SK-N-SH treated with all-trans-retinoic acid at 6 μM for 48 hours (cell line): ENCODE data around the gene EML6.

Experiments used
- CSDC2 ChIP-seq: fragments of 250-450 bp; sonication (Bioruptor Pico); IDR thresholded peaks from 2 replicates; pipeline ENCODE4 v1.5.0; 2020; ENCODE audit warnings: mild to moderate bottlenecking, moderate library complexity
- ESRRG ChIP-seq: fragments of 250-450 bp; sonication (Bioruptor Pico); IDR thresholded peaks from 2 replicates; pipeline ENCODE4 v1.6.1; 2021; ENCODE audit warnings: mild to moderate bottlenecking
- ISL1 ChIP-seq: fragments of 250-450 bp; sonication (Bioruptor Pico); IDR thresholded peaks from 2 replicates; pipeline ENCODE4 v2.1.2; 2022; ENCODE audit warnings: mild to moderate bottlenecking, moderate library complexity
- OSR1 ChIP-seq: fragments of 250-450 bp; sonication (Bioruptor Pico); IDR thresholded peaks from 2 replicates; pipeline ENCODE4 v1.8.0; 2022; ENCODE audit warnings: moderate library complexity, mild to moderate bottlenecking, inconsistent platforms
- RARB ChIP-seq: fragments of 250-450 bp; sonication (Bioruptor Pico); IDR thresholded peaks from 2 replicates; pipeline ENCODE4 v1.8.0; 2021; ENCODE audit warnings: mild to moderate bottlenecking, moderate library complexity
- ZC3H10 ChIP-seq: fragments of 250-450 bp; sonication (Bioruptor Pico); IDR thresholded peaks from 2 replicates; pipeline ENCODE4 v1.5.1; 2021; ENCODE audit warnings: mild to moderate bottlenecking, moderate library complexity
- ZFP30 ChIP-seq: fragments of 450-650 bp; formaldehyde crosslinking; IDR thresholded peaks from 2 replicates; pipeline ENCODE4 v1.5.0; 2022; ENCODE audit warnings: mild to moderate bottlenecking, moderate library complexity
- ZNF565 ChIP-seq: fragments of 450-650 bp; formaldehyde crosslinking; conservative IDR thresholded peaks from 2 replicates; pipeline ENCODE4 v1.5.0; 2020; ENCODE audit warnings: low read depth, mild to moderate bottlenecking, moderate library complexity
- TF ChIP-seq, protein P1 (sequence below): fragments of 250-450 bp; sonication (Bioruptor Pico); IDR thresholded peaks from 2 replicates; pipeline ENCODE4 v1.8.0; 2021; ENCODE audit warnings: low read depth, mild to moderate bottlenecking, moderate library complexity, borderline replicate concordance
- TF ChIP-seq, protein P2 (sequence below): fragments of 250-450 bp; sonication (Bioruptor Pico); IDR thresholded peaks from 2 replicates; pipeline ENCODE4 v1.8.0; 2020; ENCODE audit warnings: mild to moderate bottlenecking, moderate library complexity, borderline replicate concordance
- TF ChIP-seq, protein P3 (sequence below): fragments of 250-450 bp; sonication (Bioruptor Pico); IDR thresholded peaks from 2 replicates; pipeline ENCODE4 v1.5.0; 2020; ENCODE audit warnings: mild to moderate bottlenecking, moderate library complexity
- TF ChIP-seq, protein P4 (sequence below): fragments of 250-450 bp; sonication (Bioruptor Pico); IDR thresholded peaks from 2 replicates; pipeline ENCODE4 v1.5.1; 2020; ENCODE audit warnings: low read depth, mild to moderate bottlenecking, moderate library complexity

DNA sequence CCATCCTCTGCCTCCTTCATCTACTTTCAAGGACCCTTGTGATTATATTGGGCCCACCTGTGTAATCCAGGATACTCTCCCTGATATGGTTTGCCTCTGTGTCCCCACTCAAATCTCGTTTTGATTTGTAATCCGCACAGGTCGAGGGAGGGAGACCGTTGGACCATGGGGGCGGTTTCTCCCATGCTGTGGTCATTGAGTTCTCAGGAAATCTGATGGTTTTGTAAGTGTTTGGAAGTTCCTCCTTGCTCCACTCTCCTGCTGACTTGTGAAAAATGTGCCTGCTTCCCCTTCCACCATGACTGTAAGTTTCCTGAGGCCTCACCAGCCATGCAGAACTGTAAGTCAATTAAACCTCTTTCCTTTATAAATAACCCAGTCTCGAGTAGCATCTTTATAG is 42.0 kb upstream of the EML6 start:
- TF ChIP-seq, protein P1, sequence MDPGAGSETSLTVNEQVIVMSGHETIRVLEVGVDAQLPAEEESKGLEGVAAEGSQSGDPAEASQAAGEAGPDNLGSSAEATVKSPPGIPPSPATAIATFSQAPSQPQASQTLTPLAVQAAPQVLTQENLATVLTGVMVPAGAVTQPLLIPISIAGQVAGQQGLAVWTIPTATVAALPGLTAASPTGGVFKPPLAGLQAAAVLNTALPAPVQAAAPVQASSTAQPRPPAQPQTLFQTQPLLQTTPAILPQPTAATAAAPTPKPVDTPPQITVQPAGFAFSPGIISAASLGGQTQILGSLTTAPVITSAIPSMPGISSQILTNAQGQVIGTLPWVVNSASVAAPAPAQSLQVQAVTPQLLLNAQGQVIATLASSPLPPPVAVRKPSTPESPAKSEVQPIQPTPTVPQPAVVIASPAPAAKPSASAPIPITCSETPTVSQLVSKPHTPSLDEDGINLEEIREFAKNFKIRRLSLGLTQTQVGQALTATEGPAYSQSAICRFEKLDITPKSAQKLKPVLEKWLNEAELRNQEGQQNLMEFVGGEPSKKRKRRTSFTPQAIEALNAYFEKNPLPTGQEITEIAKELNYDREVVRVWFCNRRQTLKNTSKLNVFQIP (CRISPR knock-in tag): no peak
- TF ChIP-seq, protein P2, sequence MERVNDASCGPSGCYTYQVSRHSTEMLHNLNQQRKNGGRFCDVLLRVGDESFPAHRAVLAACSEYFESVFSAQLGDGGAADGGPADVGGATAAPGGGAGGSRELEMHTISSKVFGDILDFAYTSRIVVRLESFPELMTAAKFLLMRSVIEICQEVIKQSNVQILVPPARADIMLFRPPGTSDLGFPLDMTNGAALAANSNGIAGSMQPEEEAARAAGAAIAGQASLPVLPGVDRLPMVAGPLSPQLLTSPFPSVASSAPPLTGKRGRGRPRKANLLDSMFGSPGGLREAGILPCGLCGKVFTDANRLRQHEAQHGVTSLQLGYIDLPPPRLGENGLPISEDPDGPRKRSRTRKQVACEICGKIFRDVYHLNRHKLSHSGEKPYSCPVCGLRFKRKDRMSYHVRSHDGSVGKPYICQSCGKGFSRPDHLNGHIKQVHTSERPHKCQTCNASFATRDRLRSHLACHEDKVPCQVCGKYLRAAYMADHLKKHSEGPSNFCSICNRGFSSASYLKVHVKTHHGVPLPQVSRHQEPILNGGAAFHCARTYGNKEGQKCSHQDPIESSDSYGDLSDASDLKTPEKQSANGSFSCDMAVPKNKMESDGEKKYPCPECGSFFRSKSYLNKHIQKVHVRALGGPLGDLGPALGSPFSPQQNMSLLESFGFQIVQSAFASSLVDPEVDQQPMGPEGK (CRISPR knock-in tag): no peak
- TF ChIP-seq, protein P3, sequence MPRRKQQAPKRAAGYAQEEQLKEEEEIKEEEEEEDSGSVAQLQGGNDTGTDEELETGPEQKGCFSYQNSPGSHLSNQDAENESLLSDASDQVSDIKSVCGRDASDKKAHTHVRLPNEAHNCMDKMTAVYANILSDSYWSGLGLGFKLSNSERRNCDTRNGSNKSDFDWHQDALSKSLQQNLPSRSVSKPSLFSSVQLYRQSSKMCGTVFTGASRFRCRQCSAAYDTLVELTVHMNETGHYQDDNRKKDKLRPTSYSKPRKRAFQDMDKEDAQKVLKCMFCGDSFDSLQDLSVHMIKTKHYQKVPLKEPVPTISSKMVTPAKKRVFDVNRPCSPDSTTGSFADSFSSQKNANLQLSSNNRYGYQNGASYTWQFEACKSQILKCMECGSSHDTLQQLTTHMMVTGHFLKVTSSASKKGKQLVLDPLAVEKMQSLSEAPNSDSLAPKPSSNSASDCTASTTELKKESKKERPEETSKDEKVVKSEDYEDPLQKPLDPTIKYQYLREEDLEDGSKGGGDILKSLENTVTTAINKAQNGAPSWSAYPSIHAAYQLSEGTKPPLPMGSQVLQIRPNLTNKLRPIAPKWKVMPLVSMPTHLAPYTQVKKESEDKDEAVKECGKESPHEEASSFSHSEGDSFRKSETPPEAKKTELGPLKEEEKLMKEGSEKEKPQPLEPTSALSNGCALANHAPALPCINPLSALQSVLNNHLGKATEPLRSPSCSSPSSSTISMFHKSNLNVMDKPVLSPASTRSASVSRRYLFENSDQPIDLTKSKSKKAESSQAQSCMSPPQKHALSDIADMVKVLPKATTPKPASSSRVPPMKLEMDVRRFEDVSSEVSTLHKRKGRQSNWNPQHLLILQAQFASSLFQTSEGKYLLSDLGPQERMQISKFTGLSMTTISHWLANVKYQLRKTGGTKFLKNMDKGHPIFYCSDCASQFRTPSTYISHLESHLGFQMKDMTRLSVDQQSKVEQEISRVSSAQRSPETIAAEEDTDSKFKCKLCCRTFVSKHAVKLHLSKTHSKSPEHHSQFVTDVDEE (CRISPR knock-in tag): no peak
- TF ChIP-seq, protein P4, sequence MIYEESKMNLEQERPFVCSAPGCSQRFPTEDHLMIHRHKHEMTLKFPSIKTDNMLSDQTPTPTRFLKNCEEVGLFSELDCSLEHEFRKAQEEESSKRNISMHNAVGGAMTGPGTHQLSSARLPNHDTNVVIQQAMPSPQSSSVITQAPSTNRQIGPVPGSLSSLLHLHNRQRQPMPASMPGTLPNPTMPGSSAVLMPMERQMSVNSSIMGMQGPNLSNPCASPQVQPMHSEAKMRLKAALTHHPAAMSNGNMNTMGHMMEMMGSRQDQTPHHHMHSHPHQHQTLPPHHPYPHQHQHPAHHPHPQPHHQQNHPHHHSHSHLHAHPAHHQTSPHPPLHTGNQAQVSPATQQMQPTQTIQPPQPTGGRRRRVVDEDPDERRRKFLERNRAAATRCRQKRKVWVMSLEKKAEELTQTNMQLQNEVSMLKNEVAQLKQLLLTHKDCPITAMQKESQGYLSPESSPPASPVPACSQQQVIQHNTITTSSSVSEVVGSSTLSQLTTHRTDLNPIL (CRISPR knock-in tag): no peak
- TF ChIP-seq ISL1 (no peak), ZC3H10 (CRISPR knock-in tag) (no peak), ZFP30 (CRISPR knock-in tag) (no peak), OSR1 (CRISPR knock-in tag) (no peak), ESRRG (no peak), ZNF565 (CRISPR knock-in tag) (no peak), RARB (CRISPR knock-in tag) (no peak), CSDC2 (CRISPR knock-in tag) (no peak)
